ENCODE measurements around the gene CLDN20. TPM values are rescaled to one million over a fixed set of nuclear protein-coding genes. Genes with fewer than 3 reads are reported as not detected.
"Not testable (repeated sequence)": the region's sequence is repeated elsewhere in the genome, so short reads cannot be mapped to it uniquely, and the experiment has no call there.

The CLDN20 gene
- total RNA-seq, 1 donor from 2014 or later, result not detected

DNA sequence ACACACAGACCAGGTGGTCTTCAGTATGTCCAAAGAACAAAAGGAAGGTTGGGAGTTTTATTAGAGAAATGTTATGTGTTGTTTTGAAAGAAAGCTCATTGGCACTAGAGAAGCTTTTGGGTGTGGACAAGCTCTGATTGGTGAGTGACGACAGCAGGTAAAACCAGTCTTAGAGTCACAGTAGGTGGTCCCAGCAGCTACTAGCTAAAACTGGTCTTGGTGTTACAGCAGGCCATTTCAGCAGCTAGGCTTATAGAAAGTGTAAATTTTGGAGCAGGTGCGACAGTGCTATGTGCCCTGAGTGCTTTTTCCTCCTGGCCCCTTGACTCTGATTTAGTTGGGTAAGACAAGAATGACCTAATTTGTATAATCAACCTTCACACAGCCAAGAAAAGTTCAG, 3.6 kb downstream of the CLDN20 start:
- TF ChIP-seq, protein P1, sequence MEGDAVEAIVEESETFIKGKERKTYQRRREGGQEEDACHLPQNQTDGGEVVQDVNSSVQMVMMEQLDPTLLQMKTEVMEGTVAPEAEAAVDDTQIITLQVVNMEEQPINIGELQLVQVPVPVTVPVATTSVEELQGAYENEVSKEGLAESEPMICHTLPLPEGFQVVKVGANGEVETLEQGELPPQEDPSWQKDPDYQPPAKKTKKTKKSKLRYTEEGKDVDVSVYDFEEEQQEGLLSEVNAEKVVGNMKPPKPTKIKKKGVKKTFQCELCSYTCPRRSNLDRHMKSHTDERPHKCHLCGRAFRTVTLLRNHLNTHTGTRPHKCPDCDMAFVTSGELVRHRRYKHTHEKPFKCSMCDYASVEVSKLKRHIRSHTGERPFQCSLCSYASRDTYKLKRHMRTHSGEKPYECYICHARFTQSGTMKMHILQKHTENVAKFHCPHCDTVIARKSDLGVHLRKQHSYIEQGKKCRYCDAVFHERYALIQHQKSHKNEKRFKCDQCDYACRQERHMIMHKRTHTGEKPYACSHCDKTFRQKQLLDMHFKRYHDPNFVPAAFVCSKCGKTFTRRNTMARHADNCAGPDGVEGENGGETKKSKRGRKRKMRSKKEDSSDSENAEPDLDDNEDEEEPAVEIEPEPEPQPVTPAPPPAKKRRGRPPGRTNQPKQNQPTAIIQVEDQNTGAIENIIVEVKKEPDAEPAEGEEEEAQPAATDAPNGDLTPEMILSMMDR (IDR thresholded peaks at IDR 0.05; ENCODE audit: insufficient read depth, low read length, poor library complexity, severe bottlenecking), result no peak
- H3K27me3 ChIP-seq (ENCODE audit: control insufficient read depth, insufficient read depth, low read length), result no peaks in the 10 kb centered on the region
- DNase-seq (ENCODE audit: low read depth), result no peak
- H3K4me3 ChIP-seq (ENCODE audit: low read depth, low read length), result no peak overlapping the region
- peaks cover 1% of the 10 kb centered on the region for H3K36me3 ChIP-seq (ENCODE audit: control insufficient read depth, insufficient read depth, low read length)

DNA sequence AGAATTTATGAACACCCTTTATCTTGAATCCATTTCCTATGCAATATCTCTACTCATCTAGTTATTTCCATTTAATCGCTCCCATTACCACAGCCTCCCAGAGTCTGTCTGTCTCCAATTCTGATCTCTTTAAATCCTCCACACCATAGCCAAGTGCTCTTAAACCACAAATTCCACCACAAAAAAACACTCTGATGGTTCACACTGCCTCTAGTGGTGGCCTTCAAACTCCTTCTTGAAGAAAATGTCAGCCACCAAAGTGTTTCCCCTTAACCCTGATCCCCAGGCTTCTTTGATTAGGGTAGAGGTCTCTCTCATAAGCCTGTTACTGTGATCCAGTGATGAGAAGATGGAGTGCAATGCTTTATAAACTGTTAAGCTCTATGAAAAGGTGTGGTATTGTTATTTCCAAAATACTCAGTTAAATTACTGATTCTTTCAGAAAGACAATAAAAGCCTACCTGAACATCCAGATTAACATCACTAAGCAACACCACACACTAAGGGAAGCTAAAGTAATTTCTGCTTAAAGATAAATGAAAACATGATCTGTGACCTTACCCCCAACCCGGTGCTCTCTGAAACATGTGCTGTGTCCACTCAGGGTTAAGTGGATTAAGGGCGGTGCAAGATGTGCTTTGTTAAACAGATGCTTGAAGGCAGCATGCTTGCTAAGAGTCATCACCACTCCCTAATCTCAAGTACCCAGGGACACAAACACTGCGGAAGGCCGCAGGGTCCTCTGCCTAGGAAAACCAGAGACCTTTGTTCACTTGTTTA, 4.5 kb downstream of the CLDN20 start:
- H3K36me3 ChIP-seq (ENCODE audit: control insufficient read depth, insufficient read depth, low read length); H3K27me3 ChIP-seq (ENCODE audit: control insufficient read depth, insufficient read depth, low read length); DNase-seq (ENCODE audit: low read depth); H3K4me3 ChIP-seq (ENCODE audit: low read depth, low read length): not testable (repeated sequence)
- TF ChIP-seq, protein P1 (IDR thresholded peaks at IDR 0.05; ENCODE audit: insufficient read depth, low read length, poor library complexity, severe bottlenecking), result peak; percentile 57

DNA sequence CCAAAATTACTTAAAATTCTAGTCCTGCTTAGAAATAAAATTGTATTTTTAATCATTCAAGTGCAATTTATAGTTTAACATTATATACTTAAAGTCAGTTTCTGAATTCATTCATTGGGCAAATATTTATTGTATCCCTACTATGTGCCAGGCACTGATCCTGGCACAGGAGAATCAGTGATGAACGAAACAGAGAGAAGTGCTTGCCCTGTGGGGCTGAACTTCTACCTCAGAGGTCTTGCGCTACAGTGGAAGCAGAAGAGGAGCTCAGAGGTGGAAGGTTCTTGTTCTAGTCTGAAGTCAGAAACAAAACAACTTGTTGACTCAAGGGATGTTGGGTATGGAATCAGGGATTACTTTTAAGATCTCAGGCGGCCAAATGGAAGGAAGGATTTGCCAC, 6.0 kb downstream of the CLDN20 start:
- no peak for DNase-seq (ENCODE audit: low read depth)
- H3K4me3 ChIP-seq (ENCODE audit: low read depth, low read length), result no peak overlapping the region
- TF ChIP-seq, protein P1 (IDR thresholded peaks at IDR 0.05; ENCODE audit: insufficient read depth, low read length, poor library complexity, severe bottlenecking), result no peak
- no peaks in the 10 kb centered on the region for H3K27me3 ChIP-seq (ENCODE audit: control insufficient read depth, insufficient read depth, low read length)
- H3K36me3 ChIP-seq (ENCODE audit: control insufficient read depth, insufficient read depth, low read length), result peaks cover 1% of the 10 kb centered on the region

DNA sequence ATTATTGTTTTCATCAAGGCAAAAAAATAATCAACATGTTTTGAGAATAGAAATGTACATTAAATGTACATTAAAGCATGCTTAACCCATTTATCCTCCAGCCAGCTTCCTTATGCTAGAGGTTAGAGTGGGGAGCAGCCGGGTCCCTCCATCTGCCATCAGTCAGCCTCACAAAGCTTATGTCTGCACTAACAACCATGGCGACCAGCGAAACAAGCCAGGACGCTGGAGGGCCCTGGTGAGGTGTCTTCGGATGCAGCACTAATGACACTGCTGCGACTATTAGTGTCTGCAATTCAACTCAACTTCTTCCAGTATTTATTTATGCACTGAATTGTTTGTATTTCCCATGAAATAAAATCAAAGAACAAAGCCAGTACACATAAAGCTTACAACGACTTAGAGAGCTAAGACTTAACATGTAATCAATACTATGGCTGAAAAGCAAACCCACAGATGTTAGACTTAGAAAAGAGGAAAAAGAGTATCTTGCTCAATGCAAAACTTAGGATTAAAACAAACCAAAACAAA, 6.8 kb downstream of the CLDN20 start:
- TF ChIP-seq, protein P1 (IDR thresholded peaks at IDR 0.05; ENCODE audit: insufficient read depth, low read length, poor library complexity, severe bottlenecking), result no peak
- no peak for DNase-seq (ENCODE audit: low read depth)
- H3K27me3 ChIP-seq (ENCODE audit: control insufficient read depth, insufficient read depth, low read length), result no peaks in the 10 kb centered on the region

DNA sequence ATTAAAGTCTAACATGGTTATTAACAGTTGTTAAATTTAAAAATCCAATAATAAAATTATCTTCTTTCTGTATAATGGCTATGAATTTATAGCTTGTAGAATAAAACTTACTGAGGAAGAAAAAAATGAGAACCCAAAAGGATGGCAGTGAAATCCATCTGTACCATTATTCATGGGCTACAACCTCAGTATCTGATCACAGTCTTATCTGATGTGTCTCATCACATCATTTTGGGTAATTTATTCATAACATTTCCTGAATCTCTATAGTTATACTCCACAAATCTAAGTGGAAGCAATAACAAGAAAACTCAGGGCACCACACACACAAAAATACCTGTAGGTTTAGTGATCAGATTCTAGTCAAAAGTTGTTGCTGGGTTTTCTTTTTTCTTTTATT, 7.3 kb downstream of the CLDN20 start:
- TF ChIP-seq, protein P1 (IDR thresholded peaks at IDR 0.05; ENCODE audit: insufficient read depth, low read length, poor library complexity, severe bottlenecking), result no peak
- no peak for DNase-seq (ENCODE audit: low read depth)
- Histone ChIP-seq H3K4me3 (ENCODE audit: low read depth, low read length) (no peak overlapping the region), H3K36me3 (ENCODE audit: control insufficient read depth, insufficient read depth, low read length) (peaks cover 1% of the 10 kb centered on the region), H3K27me3 (ENCODE audit: control insufficient read depth, insufficient read depth, low read length) (no peaks in the 10 kb centered on the region)

More for the DNA sequence above, 6.8 kb downstream of the CLDN20 start:
- peaks cover 1% of the 10 kb centered on the region for H3K36me3 ChIP-seq (ENCODE audit: control insufficient read depth, insufficient read depth, low read length)
- no peak overlapping the region for H3K4me3 ChIP-seq (ENCODE audit: low read depth, low read length)
